K562 (cell line): ENCODE results near the gene SMIM35. TPM values are rescaled to one million over a fixed set of nuclear protein-coding genes. Genes with fewer than 3 reads are reported as not detected.

Experiments used
- ATAC-seq: fragments of 200-7000 bp; cut with Tn5 transposase; 3 replicates; pipeline ENCODE4 v1.9.1; 2020; ENCODE audit warnings: moderate library complexity
- BruUV-seq: library from RNA; stranded (reverse); fragments of 400-500 nt; replicated peaks from 2 replicates; lab custom pipeline; 2021; lab: Mats Ljungman, UMichigan
- CTCF ChIA-PET: fragments of 300-600 bp; formaldehyde crosslinking; extraction: SDS; loops from one replicate; lab custom pipeline; 2021; ENCODE audit warnings: low intra/inter-chr PET ratio; lab: Yijun Ruan, JAX
- POLR2A ChIA-PET: fragments of 300-600, 350-650 bp; sonication (Branson Sonifier 250); formaldehyde crosslinking; extraction: SDS; loops from one replicate; lab custom pipeline; 2021; ENCODE audit warnings: antibody characterized with exemption, inconsistent platforms; lab: Yijun Ruan, JAX
- DNase-seq, 4 experiments: peaks; one replicate each; pipeline versions ENCODE4 v3.0.0 to v3.0.0-alpha.2; 2011 to 2018; ENCODE audit warnings: low spot score in 3 of 4, mixed read lengths in 3 of 4; ENCODE audit errors: extremely low read depth in 1 of 4
- FAIRE-seq: peaks from 2 replicates; lab custom pipeline; 2011; peaks lifted over from hg19 to GRCh38; lab: Jason Lieb, UNC
- H2AFZ ChIP-seq: 2 replicates; pipeline ENCODE4 v1.6.0; 2011; ENCODE audit warnings: low read depth, low read length, control low read depth, inconsistent platforms
- H3K27ac ChIP-seq: fragments of 200-600 bp; 3 replicates; pipeline ENCODE4 v1.8.0; 2011; ENCODE audit warnings: low read depth, mild to moderate bottlenecking, control low read depth, inconsistent platforms, low read length, moderate library complexity, mixed read lengths; ENCODE audit errors: extremely low read depth
- H3K27me3 ChIP-seq, 2 experiments: fragments of 300-600 bp in 1 of 2; 2 replicates in 1 of 2; 3 replicates in 1 of 2; pipeline versions ENCODE4 v1.6.0 to v1.8.0; 2011; ENCODE audit warnings: inconsistent platforms in 2 of 2, low read length in 2 of 2, mild to moderate bottlenecking in 1 of 2, mixed read lengths in 1 of 2, moderate library complexity in 1 of 2; ENCODE audit not compliant: control insufficient read depth in 2 of 2, insufficient read depth in 2 of 2
- H3K36me3 ChIP-seq: fragments of 300-600 bp; 3 replicates; pipeline ENCODE4 v1.8.0; 2011; ENCODE audit warnings: mild to moderate bottlenecking, low read length, inconsistent platforms; ENCODE audit not compliant: control insufficient read depth, insufficient read depth
- H3K4me1 ChIP-seq, 2 experiments: fragments of 200-600 bp in 1 of 2; replicated peaks in 1 of 2; 2 replicates in 1 of 2; 3 replicates in 1 of 2; pipeline versions ENCODE4 v1.5.1 to v1.8.0; 2011; ENCODE audit warnings: inconsistent platforms in 2 of 2, low read length in 2 of 2, mild to moderate bottlenecking in 1 of 2, mixed read lengths in 1 of 2, moderate library complexity in 1 of 2; ENCODE audit not compliant: control insufficient read depth in 2 of 2, insufficient read depth in 2 of 2
- H3K4me2 ChIP-seq: 2 replicates; pipeline ENCODE4 v1.6.1; 2011; ENCODE audit warnings: low read length, control low read depth, inconsistent platforms, mixed read lengths; ENCODE audit not compliant: insufficient read depth
- H3K4me3 ChIP-seq: fragments of 200-600 bp; sonication (generic), shearing (Covaris generic); 2 replicates; pipeline ENCODE4 v1.5.1; 2016; ENCODE audit warnings: control low read depth, inconsistent platforms
- H3K79me2 ChIP-seq: fragments of 200-600 bp; 3 replicates; pipeline ENCODE4 v1.8.0; 2011; ENCODE audit warnings: low read length, inconsistent platforms; ENCODE audit not compliant: control insufficient read depth, insufficient read depth
- H3K9ac ChIP-seq, 2 experiments: 2 replicates each; pipeline versions ENCODE4 v1.6.0 to v1.6.1; 2011; ENCODE audit warnings: low read depth in 2 of 2, low read length in 2 of 2, control low read depth in 1 of 2, inconsistent platforms in 1 of 2, mild to moderate bottlenecking in 1 of 2, mixed read lengths in 1 of 2; ENCODE audit not compliant: insufficient read depth in 1 of 2
- H3K9me1 ChIP-seq: one replicate; pipeline ENCODE4 v1.6.0; 2011; ENCODE audit warnings: inconsistent platforms, mild to moderate bottlenecking, low read length, moderate library complexity; ENCODE audit not compliant: control insufficient read depth, insufficient read depth
- H3K9me3 ChIP-seq: replicated peaks from 2 replicates; pipeline ENCODE4 v1.5.1; 2011; ENCODE audit warnings: low read depth, low read length, inconsistent platforms; ENCODE audit not compliant: control insufficient read depth, insufficient read depth
- H4K20me1 ChIP-seq: replicated peaks from 2 replicates; pipeline ENCODE4 v1.6.1; 2011; ENCODE audit warnings: low read length, inconsistent platforms, mixed read lengths; ENCODE audit not compliant: control insufficient read depth, insufficient read depth
- ARID1B ChIP-seq: fragments of 450-650 bp; IDR thresholded peaks from 2 replicates; pipeline ENCODE4 v1.6.1; 2016; ENCODE audit warnings: antibody characterized with exemption, mild to moderate bottlenecking, inconsistent platforms
- BMI1 ChIP-seq: fragments of 150-350 bp; IDR thresholded peaks from 2 replicates; pipeline ENCODE4 v1.6.1; 2014; ENCODE audit warnings: low read length
- CBX3 ChIP-seq, 2 experiments: IDR thresholded peaks; 1 replicate in 1 of 2; 2 replicates in 1 of 2; pipeline ENCODE4 v1.6.1; 2012; ENCODE audit warnings: inconsistent platforms in 2 of 2, low read length in 2 of 2, borderline replicate concordance in 1 of 2, control low read depth in 1 of 2
- COPS2 ChIP-seq: fragments of 450-650 bp; conservative IDR thresholded peaks from 2 replicates; pipeline ENCODE4 v1.6.1; 2016; ENCODE audit warnings: mild to moderate bottlenecking, moderate library complexity
- CSDE1 ChIP-seq, 2 experiments: fragments of 450-650 bp; IDR thresholded peaks; 2 replicates each; pipeline ENCODE4 v1.6.1; 2016; ENCODE audit warnings: mild to moderate bottlenecking in 1 of 2
- FOXJ2 ChIP-seq: fragments of 200-800 bp; sonication (Bioruptor generic); IDR thresholded peaks from 2 replicates; pipeline ENCODE4 v1.6.1; 2016; ENCODE audit warnings: missing genetic modification characterization, missing compliant biosample characterization
- GABPB2 ChIP-seq: fragments of 250-450 bp; sonication (Bioruptor Pico); conservative IDR thresholded peaks from 2 replicates; pipeline ENCODE4 v1.5.1; 2021; ENCODE audit warnings: mild to moderate bottlenecking
- JUN ChIP-seq, 2 experiments: sonication (generic) in 1 of 2; formaldehyde crosslinking in 1 of 2; IDR thresholded peaks; 2 replicates each; pipeline versions ENCODE4 v1.6.1 to v1.8.0; 2012 to 2022; ENCODE audit warnings: borderline replicate concordance in 2 of 2, mild to moderate bottlenecking in 2 of 2, improper control_type of control experiment in 1 of 2, low read depth in 1 of 2, low read length in 1 of 2, missing genetic modification reagents in 1 of 2
- KLF6 ChIP-seq: fragments of 250-450 bp; sonication (Bioruptor Pico); IDR thresholded peaks from 2 replicates; pipeline ENCODE4 v1.4.0; 2020; ENCODE audit warnings: mild to moderate bottlenecking, moderate library complexity, borderline replicate concordance
- MECOM ChIP-seq: fragments of 250-450 bp; sonication (Bioruptor Pico); IDR thresholded peaks from 2 replicates; pipeline ENCODE4 v1.8.0; 2022; ENCODE audit warnings: inconsistent platforms
- MTA3 ChIP-seq: fragments of 450-650 bp; formaldehyde crosslinking; IDR thresholded peaks from 2 replicates; pipeline ENCODE4 v1.6.1; 2017; ENCODE audit warnings: mild to moderate bottlenecking, borderline replicate concordance
- NFRKB ChIP-seq: fragments of 450-650 bp; IDR thresholded peaks from 2 replicates; pipeline ENCODE4 v1.6.1; 2016; ENCODE audit warnings: low read depth
- NR2C2 ChIP-seq, 2 experiments: fragments of 200-800 bp in 1 of 2; sonication (Bioruptor generic) in 1 of 2; sonication (generic) in 1 of 2; formaldehyde crosslinking in 1 of 2; IDR thresholded peaks; 2 replicates each; pipeline versions ENCODE4 v1.6.1 to v1.8.0; 2016 to 2022; ENCODE audit warnings: mild to moderate bottlenecking in 1 of 2, missing compliant biosample characterization in 1 of 2, missing genetic modification characterization in 1 of 2, missing genetic modification reagents in 1 of 2
- NRF1 ChIP-seq, 2 experiments: fragments of 450-650 bp; IDR thresholded peaks in 1 of 2; conservative IDR thresholded peaks in 1 of 2; 2 replicates each; pipeline ENCODE4 v1.6.1; 2014; ENCODE audit warnings: mild to moderate bottlenecking in 2 of 2
- RFX1 ChIP-seq: fragments of 450-650 bp; IDR thresholded peaks from 2 replicates; pipeline ENCODE4 v1.6.1; 2016; ENCODE audit warnings: mild to moderate bottlenecking, moderate library complexity
- SMAD3 ChIP-seq: fragments of 450-650 bp; formaldehyde crosslinking; conservative IDR thresholded peaks from 2 replicates; pipeline ENCODE4 v1.4.0; 2020; ENCODE audit warnings: mild to moderate bottlenecking
- SMARCA4 ChIP-seq: fragments of 450-650 bp; IDR thresholded peaks from 2 replicates; pipeline ENCODE4 v1.6.1; 2016
- ZNF766 ChIP-seq: fragments of 200-800 bp; sonication (Bioruptor generic); conservative IDR thresholded peaks from 2 replicates; pipeline ENCODE4 v1.6.1; 2016; ENCODE audit warnings: missing genetic modification characterization, missing compliant biosample characterization
- WGBS: fragments of 100-300 bp; shearing (Covaris generic); methylation state at CpG from one replicate; pipeline ENCODE4 v1.1.6; 2016; ENCODE audit warnings: low coverage, mixed read lengths; ENCODE audit not compliant: insufficient coverage; ENCODE audit errors: missing lambda C conversion rate; 5-methylcytosine and 5-hydroxymethylcytosine counted together
- in situ Hi-C: fragments of 300-500 bp; cut with MboI; formaldehyde crosslinking; loops from 4 replicates; pipeline ENCODE4 v1.15.0; 2018; ENCODE audit warnings: inconsistent platforms, mixed read lengths
- intact Hi-C: fragments of 100-400 bp; cut with micrococcal nuclease; formaldehyde crosslinking; loops from 2 replicates; pipeline ENCODE4 v1.14.2; 2022
- polyA plus RNA-seq, 8 experiments: library from polyadenylated mRNA; depleted of rRNA in 4 of 8; stranded (reverse) in 5 of 8; unstranded in 3 of 8; fragments of >200 nt; fragmentation: Nextera tagmentation in 2 of 8; fragmentation: Illumina TruSeq in 1 of 8; extraction: Ambion mirVana in 2 of 8; extraction: Trizol in 1 of 8; gene quantifications; 2 replicates each; pipeline versions ENCODE4 v1.2.1 to v1.2.3, GENCODE V29; 2011 to 2014; ENCODE audit warnings: inconsistent platforms in 1 of 8, missing spikeins in 1 of 8
- total RNA-seq, 7 experiments: library from RNA; depleted of rRNA in 6 of 7; stranded (reverse); fragments of >200 nt in 6 of 7; fragmentation: Illumina TruSeq in 2 of 7; extraction: Trizol in 2 of 7; gene quantifications; 2 replicates each; pipeline versions ENCODE4 v1.2.1 to v1.2.3, GENCODE V29; 2011 to 2021; ENCODE audit warnings: low replicate concordance in 1 of 7
- TF ChIP-seq, protein P1 (sequence below), 2 experiments: fragments of 250-450 bp in 1 of 2; fragments of 450-650 bp in 1 of 2; sonication (Bioruptor Pico) in 1 of 2; IDR thresholded peaks; 2 replicates each; pipeline versions ENCODE4 v1.6.1 to v1.8.0; 2016 to 2021; ENCODE audit warnings: mild to moderate bottlenecking in 2 of 2, moderate library complexity in 2 of 2, missing compliant biosample characterization in 1 of 2, missing genetic modification characterization in 1 of 2
- TF ChIP-seq, protein P2 (sequence below): sonication (generic); formaldehyde crosslinking; IDR thresholded peaks from 2 replicates; pipeline ENCODE4 v1.9.0; 2022; ENCODE audit warnings: mild to moderate bottlenecking, missing genetic modification reagents

The SMIM35 gene
- total and polyA plus RNA-seq, 9 of the 15 experiments (the other 6 are each of a cell fraction or from before 2014, with no cell fraction given), result 0.03 TPM; not detected in 7

DNA sequence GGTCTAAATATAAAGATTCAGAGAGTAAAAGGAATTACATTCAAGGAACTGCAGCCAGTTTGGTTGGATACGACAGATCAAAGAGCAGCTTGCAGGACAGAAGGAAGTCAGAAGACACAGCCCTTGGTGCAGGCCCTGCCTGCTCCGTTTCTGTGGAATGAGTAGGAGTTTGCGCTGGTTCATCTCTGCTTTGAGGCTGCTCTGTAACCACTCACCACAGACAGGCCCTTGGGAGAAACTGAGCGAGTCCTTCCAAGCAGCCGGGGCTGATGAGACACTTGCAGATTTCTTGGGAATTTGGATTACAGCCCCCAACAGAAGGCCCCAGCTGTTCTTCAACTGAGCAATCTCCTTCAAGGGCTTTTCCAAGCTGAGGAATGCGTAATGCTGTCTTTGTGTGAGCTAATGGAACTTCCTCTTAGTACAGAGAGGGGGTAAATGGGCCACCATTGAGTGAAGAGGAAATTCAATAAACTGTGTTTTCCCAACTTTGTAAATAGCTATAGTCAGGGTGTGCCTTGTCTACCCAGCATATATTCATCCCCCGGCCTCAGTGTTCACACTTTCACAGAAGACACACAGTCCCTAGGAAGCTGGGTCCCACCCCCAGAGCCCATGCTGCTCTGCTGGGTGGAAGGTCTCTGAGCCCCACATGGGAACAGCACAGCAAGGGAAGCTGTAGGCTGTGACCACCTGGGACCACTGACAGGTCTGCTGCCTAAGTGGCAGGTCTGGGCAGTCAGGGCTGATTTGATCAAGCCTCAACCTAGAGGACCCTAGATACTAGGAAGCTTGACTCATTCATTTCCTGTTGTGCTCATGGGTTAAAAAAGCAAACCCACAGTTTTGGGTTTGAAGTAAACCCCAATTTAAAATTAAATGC is 84.0 kb downstream of the SMIM35 start:
- H3K36me3 ChIP-seq, result peaks cover 3% of the 10 kb centered on the region; the same call in 1 of the 3 replicates
- H3K4me2 ChIP-seq, result peak overlapping the region; percentile 73
- no peaks in the 10 kb centered on the region for H3K79me2 ChIP-seq
- FAIRE-seq (peak; percentile 69), ATAC-seq (peak; percentile 72), DNase-seq (peak; percentile 33 to 79 (median 51))
- H3K27me3 ChIP-seq, result no peaks in the 10 kb centered on the region
- no peaks in the 10 kb centered on the region for H4K20me1 ChIP-seq
- H3K27ac ChIP-seq, result peak overlapping the region; percentile 90
- in situ Hi-C loops, result no loop called here
- peak overlapping the region; percentile 68 to 84; a peak in 3 of 4 replicates for H3K9ac ChIP-seq
- WGBS, result 9% methylated on average over 7 of the region's 7 CpGs
- no peaks in the 10 kb centered on the region; the same call in 1 of the 2 replicates for H3K9me3 ChIP-seq
- intact Hi-C loops, result loop anchor here (2.0 kb wide), 1 partner anchor 52 kb away; no protein-coding TSS in a partner anchor
- H3K9me1 ChIP-seq, result no peaks in the 10 kb centered on the region
- ChIA-PET CTCF (no interaction called here), POLR2A (interaction anchor here (0.6 to 2.3 kb wide), 15 partner anchors 8 to 787 kb away, joined by 3 to 8 read pairs (median 3); partner anchors contain the start of gene IL10RA)
- peak overlapping the region; percentile 79 for H2AFZ ChIP-seq
- H3K4me3 ChIP-seq, result no peak overlapping the region
- TSS peak; percentile 90 for BruUV-seq
- H3K4me1 ChIP-seq, result peaks cover 71 to 74% of the 10 kb centered on the region in 2 experiments
- TF ChIP-seq NFRKB (peak; percentile 82), NR2C2 (CRISPR knock-in tag; IDR thresholded peaks at IDR 0.05) (no peak), NR2C2 (tag; IDR thresholded peaks at IDR 0.05) (peak; percentile 48; the same call in 1 of the 2 replicates), CBX3 (IDR thresholded peaks at IDR 0.05; ENCODE audit: borderline replicate concordance in 1 of 2, low read length in 2 of 2) (0 out of 3 replicates have a peak, but pooled peaks of 1 of the 2 experiments have one; percentile 20), COPS2 (no peak), SMAD3 (CRISPR knock-in tag) (no peak), BMI1 (no peak), GABPB2 (CRISPR knock-in tag) (no peak), JUN (IDR thresholded peaks at IDR 0.05; ENCODE audit: borderline replicate concordance, low read depth, low read length) (0 out of 2 replicates have a peak, but pooled peaks have one; percentile 25), JUN (CRISPR knock-in tag; IDR thresholded peaks at IDR 0.05; ENCODE audit: borderline replicate concordance) (no peak), MECOM (CRISPR knock-in tag) (no peak), KLF6 (0 out of 2 replicates have a peak, but pooled peaks have one; percentile 52), ZNF766 (no peak; the same call in none of the 2 replicates), SMARCA4 (peak; percentile 15), RFX1 (no peak), FOXJ2 (tag) (no peak), CSDE1 (IDR thresholded peaks at IDR 0.05) (no peak), NRF1 (conservative IDR thresholded peaks at IDR 0.05 in 1 of 2, IDR thresholded peaks at IDR 0.05 in 1 of 2) (peak; percentile 58 to 62; a peak in 3 of 4 replicates), MTA3 (no peak; the same call in 1 of the 2 replicates), ARID1B (peak; percentile 45; the same call in 1 of the 2 replicates)
- TF ChIP-seq, protein P1, sequence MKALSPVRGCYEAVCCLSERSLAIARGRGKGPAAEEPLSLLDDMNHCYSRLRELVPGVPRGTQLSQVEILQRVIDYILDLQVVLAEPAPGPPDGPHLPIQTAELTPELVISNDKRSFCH (CRISPR knock-in tag; IDR thresholded peaks at IDR 0.05), result no peak
- TF ChIP-seq, protein P1 (tag; IDR thresholded peaks at IDR 0.05), result peak; percentile 30
- TF ChIP-seq, protein P2, sequence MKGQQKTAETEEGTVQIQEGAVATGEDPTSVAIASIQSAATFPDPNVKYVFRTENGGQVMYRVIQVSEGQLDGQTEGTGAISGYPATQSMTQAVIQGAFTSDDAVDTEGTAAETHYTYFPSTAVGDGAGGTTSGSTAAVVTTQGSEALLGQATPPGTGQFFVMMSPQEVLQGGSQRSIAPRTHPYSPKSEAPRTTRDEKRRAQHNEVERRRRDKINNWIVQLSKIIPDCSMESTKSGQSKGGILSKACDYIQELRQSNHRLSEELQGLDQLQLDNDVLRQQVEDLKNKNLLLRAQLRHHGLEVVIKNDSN (CRISPR knock-in tag), result no peak
